GM19099 (cell line): ENCODE measurements around the gene GARNL3.

ENCODE experiments used
- POLR2A ChIP-seq: IDR thresholded peaks from 3 replicates; pipeline ENCODE4 v1.6.1; 2011; ENCODE audit warnings: low read depth; ENCODE audit not compliant: insufficient read length; ENCODE audit errors: extremely low read depth

Gene GARNL3

DNA sequence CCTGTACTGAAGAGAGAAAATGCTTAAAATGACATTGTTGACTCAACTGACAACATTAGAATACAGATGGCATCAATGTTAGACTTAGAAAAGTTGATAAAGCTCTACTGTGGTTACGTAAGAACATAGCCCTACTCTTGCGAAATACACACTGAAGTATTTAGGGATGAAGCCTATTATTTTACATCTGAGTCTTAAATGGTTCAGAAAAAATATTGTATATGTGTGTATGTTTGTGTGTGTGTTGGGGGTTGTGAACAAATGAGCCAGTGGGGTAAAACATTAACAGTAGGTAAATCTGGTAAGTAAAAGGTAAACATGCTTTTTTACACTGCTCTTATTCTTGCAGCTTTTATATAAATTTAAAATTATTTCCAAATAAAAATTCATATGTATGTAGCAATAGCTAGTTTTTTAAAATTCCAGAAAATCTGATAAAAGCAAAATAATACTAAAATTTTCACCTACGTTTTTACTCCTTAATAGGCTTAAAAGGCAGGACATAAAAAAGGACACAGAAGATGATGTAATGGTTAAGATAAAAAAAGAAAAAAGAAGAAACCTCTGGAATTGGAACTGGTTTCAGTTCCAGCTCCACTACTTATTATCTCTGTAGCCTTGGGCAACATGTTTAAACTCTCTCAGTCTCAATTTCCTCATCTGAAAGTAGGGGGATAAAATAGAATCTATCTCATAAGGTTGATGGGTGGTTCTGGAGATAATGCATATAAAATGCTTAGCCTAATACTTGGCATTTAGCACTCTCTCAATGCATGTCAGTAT, 44.3 kb downstream of the GARNL3 start:
- TF ChIP-seq POLR2A, result no peak

DNA sequence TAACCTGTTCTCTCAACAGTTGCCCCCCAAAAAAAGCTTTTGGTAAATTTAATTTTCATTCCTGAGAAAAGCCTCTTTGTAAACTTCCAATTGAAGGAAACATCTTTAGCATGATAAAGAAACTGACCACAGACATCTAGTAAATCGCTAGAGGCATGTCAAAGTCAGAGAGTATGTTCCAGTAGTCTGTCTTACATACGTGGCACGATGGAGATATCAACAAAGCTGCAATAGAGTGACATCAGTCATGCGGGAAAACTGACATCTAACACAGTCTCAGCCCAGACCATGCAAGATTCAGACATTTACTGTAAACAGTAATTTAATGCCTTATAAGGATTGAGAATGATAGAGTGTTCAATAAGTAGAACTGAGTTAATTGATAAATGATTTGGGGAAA, 45.1 kb downstream of the GARNL3 start:
- no peak for TF ChIP-seq POLR2A

DNA sequence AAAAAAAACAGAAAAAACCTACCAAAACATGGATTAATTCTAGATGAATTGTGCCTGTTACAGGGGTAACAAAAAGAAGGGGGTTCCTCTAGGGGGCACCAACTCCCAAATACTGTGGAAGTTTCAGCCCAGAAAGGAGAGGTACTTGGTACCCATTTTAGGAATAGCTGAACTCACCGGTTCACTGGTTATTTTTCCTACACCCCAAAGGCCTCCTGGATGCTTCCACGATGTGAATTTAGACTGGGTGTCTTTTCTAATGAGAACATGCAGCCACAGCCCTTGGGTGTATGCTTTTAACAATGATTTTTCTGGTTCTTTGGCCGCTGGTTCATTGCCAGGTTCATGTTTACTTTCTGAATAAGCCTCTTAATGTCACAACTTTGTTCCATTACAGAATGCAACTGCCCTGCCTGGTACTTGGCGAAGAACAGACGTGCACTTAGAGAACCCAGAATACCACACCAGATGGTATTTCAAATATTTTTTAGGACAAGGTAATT, 46.7 kb downstream of the GARNL3 start:
- no peak for TF ChIP-seq POLR2A

DNA sequence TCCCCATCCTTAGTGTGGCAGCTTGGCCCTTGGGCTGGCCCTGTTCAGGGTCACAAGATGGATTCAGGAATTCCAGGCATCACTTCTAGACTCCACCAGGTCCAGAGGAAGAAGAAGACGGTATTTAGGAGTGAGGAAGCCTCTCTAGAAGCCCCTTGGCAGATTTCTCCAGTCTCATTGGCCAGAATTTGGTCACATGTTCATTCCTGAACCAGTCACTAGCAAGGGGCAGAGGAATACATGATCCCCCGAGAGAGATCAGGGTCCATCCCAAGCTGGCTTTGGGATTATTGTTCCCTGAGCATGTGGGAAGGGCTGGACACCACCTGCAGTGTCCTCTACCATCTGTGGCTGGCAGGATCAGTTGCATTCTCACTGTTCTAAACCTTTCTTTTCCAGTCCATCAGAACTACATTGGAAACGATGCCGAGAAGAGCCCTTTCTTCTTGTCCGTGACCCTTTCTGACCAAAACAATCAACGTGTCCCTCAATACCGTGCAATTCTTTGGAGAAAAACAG, 48.5 kb downstream of the GARNL3 start:
- TF ChIP-seq POLR2A, result no peak

DNA sequence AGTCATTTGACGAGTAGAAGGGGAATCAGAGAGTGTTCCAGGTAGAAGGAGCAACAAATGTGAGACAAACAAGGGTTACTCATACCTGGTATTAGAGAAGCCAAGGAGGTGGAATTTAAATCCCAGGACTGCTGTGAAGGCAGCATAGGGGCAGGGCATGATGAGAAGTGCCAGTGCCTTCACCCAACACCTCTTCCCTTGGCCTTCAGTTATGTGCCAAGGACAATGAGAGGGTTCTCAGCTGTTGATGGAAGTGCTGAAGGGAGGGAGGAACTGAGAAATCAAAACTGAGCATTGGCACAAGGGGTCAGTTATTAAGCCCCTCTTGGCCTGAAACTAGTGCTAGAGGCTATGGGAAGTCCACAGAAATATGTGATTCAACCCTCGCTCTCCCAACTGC, 50.3 kb downstream of the GARNL3 start:
- TF ChIP-seq POLR2A, result no peak

DNA sequence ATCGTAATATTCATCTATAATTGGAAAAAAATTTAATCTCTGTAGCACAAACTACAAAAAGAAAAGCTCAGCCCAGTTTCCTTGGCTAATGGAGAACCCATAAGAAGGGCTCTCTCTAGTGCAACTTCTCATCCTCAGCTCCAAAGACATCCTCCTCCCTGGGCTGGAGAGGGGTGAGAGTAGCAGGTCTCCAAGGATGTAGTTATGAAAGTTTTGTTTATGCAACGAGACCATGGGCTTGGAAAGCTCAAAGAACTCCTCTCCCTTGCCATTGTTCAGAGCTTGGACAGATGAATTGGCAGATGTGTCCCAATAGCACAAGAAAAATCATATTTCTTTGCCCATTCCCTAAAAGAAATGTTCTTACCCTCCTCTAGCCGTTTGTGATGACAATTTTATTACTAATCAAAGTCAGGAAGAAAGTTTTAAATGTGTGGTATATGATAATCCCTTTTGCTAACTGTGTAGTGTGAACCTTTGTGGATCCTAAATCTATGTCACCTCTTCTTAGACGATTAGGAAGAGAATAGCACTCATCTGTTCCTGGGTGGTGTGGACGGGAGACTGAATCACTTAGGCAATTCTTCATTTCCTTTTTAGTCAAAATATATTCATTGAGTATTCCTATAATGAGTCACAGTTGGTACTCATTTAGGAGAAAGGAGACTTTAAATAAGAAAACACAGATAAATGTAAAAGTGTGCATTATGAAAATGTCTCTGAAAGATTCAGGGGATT, 52.2 kb downstream of the GARNL3 start:
- TF ChIP-seq POLR2A, result no peak

DNA sequence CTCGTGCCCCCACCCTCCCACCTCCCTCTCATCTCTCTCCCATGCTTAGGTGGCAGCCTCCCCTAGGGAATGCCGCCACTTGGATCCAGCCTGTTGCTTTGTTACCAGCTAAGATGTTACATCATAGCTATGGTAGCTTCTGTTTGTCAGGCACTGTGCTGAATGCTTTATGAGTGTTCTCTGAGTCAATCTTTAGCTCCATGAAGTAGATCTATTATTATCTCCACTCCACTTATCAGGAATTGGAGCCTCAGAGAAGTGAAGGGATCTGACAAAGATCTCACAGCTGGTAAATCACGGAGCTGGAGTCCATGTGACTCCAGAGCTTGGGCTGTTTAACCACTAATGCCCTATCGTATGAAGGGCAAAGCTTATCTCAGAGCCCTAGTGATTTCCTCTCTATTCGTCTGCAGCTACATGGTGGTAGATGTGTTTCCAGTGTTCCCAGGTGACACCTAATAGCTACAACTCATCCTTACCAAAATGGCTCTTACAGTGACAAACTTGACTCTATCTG, 54.1 kb downstream of the GARNL3 start:
- TF ChIP-seq POLR2A, result no peak

DNA sequence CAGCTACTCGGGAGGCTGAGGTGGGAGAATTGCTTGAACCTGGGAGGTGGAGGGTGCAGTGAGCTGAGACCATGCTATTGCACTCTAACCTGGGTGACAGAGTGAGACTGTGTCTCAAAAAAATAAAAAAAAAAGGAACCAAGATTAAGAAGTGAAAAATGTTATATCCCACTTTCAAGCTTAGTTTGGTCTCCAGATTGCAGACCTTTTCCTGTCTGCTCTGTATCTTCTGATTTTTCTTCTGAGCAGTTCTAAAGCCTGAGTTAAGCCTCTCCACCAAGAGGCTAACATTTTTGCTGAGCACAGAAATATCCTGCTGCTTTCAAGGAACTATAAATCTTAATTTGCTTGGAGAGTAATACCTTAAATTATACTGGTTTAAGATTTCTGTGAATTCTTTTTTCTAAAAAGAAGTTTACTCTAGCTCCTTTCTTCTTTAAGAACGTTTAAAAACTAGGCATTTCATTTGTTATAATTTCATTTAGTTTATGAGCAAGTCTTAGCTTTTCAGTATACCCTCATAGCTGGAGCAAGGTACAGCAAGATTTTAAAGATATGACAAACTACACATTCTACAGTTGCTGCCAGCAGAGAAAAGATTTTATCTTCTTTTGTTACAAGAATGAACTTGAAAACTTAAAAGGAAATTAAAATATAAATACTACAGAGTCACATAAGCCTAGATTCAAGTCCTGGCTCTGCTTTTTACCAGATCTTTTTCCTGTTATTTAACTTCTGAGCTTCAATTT, 55.0 kb downstream of the GARNL3 start:
- TF ChIP-seq POLR2A, result no peak

DNA sequence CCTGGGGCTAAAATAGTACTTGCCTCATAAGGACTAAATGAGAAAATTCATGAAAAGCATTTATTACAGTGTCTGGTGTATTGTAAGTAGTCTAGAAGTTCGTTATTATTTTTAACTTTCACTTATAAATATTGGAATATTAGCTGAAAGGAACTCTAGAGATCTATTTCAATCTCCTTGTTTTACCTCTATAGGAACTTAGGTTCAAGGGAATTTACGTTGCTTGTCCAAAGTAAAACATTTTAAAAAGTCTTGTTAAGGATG, 55.5 kb downstream of the GARNL3 start:
- TF ChIP-seq POLR2A, result no peak

DNA sequence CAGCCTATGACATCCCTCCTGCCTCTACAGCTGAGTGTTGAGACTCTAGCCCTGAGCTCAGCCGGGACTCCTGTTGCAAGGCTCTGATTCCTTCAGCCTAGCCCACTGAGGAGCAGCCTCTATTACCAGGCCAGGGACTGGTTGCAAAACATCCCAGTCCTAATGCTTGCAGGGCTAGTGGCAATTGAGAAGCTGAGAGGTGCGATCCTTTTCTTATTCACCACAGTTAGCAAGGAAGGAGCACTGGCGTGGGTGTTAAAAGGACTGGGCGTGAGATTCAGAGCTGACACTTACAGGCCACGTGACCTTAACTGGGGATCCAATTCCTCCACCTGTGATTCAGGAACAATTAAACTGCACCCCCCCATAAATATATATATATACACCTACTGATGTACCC, 58.8 kb downstream of the GARNL3 start:
- no peak for TF ChIP-seq POLR2A

DNA sequence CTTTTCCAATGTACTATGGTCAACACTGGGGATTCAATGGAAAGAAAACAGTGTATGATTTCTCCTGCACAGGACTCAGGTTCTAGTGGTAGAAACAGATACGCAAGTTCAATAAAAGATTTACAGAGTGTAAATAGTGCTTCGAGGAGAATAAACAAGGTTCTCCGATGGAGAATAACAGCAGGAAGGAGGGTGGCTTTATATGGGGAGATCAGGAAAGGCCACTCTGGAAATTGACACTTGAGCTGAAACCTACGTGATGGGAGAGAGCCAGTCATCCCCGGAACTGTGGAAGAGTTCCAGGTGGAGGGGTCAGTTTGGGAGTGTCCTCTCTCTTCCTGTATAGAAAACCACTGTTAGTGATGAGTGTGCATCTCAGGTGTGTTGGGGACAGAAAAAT, 65.9 kb downstream of the GARNL3 start:
- no peak for TF ChIP-seq POLR2A

DNA sequence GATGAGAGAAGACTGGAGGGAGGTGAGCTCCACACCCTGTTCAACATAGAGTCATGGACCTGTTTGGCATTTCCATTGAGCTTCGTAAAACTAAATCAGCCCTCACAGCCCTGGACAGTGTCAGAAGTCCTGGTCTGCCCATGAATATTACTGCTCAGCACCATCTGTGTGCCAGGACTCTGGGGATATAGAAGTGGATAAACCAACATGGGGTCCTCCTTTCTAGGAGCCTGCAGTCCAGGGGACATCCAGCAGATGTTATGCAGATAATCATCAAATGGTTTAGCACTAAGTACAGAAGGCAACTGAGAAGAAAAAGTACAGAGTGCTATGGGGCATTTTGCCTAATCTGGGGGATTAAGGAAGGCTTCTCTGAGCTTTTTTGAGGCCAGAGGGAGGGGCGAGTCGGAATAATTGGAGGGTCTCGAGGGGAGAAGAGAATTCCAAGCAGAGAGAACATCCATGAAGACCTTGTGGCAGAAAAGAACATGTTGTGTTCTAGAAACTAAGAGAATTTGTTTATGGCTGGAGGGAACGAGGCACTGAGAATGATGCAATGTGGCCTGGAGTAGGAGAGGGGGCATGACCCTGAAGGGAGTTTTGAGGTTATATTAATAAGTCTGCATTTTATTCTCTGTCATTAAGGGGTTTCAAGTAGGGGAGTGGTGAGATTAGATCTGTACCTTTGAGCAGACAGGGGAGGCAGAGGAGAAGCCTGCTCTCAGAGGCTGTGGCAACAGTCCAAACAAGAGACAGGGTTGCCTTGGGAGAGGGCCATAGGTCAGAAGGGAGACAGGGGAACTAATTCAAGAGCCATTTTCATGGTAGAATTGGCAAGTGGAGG, 68.9 kb downstream of the GARNL3 start:
- TF ChIP-seq POLR2A, result no peak

DNA sequence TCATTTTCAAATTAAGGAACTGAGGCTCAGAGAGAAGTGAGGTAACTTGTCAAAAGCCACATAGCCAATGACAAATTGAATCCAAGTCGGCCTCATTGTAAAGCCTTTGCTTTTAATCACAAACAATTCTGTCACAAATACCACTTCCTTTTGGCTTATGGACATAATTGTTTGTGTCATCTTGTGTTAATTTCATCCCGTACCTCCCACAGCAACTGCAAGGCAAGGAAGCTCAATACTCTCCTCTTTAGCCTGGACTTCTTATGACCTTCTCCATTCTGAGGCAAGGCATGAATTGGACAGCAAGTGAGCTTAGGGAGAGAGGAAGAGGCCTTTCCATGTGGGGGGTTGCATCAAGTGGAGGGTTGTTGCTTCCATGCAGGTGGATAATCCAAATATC, 70.2 kb downstream of the GARNL3 start:
- TF ChIP-seq POLR2A, result no peak

DNA sequence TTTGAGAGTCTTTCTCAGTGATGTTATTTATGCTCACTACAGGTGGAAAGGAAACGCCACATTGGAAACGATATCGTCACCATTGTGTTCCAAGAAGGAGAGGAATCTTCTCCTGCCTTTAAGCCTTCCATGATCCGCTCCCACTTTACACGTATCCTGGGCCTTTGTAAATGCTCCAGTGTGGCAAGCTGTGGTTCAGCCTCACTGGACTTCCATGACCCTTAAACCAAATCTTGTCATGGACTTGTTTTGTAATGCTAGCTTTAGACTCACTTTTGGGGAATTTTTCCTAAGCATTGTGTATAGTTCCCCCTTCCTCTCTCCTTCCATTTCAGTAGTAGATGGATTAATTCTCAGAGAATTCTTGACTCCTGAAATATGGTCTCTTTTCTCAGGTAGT, 71.5 kb downstream of the GARNL3 start:
- no peak for TF ChIP-seq POLR2A
